ENCODE measurements around the gene GJC1. TPM values are rescaled to one million over a fixed set of nuclear protein-coding genes. Genes with fewer than 3 reads are reported as not detected.

Gene GJC1
- total and polyA plus RNA-seq, 9 donors, result 1.3 to 18.4 (median 4.3) TPM

GRCh38 chr17:44781551-44782325 is 48.3 kb downstream of the GJC1 start:
- H3K27me3 ChIP-seq, result no peaks in the 10 kb centered on the region
- H3K9me3 ChIP-seq, result no peaks in the 10 kb centered on the region
- 34 to 47% (median 43%) methylated on average over 17 of the region's 17 CpGs for WGBS, 3 donors
- H3K27ac ChIP-seq, result peak overlapping the region in 1 of 2 donors; percentile 16
- no peak for TF ChIP-seq CTCF (IDR thresholded peaks at IDR 0.05)
- TF ChIP-seq POLR2A (IDR thresholded peaks at IDR 0.05), result no peak
- no peak for TF ChIP-seq EP300 (IDR thresholded peaks at IDR 0.05)
- peak in 2 of 5 donors; percentile 33 to 55 for DNase-seq
- H3K4me1 ChIP-seq (ENCODE audit: insufficient read depth), result no peaks in the 10 kb centered on the region
- no peaks in the 10 kb centered on the region for H3K36me3 ChIP-seq
- intact Hi-C loops (cut with DNase I), result loop anchor here in 1 of 4 donors (5.0 kb wide), 1 partner anchor 346 kb away; no protein-coding TSS in a partner anchor
- no peak overlapping the region for H3K4me3 ChIP-seq

- intact Hi-C loops (cut with DNase I), result loop anchor here in 1 of 4 donors (5.0 kb wide), 1 partner anchor 346 kb away; no protein-coding TSS in a partner anchor
- Histone ChIP-seq H3K36me3 (no peaks in the 10 kb centered on the region), H3K9me3 (no peaks in the 10 kb centered on the region), H3K4me1 (ENCODE audit: insufficient read depth) (no peaks in the 10 kb centered on the region), H3K27ac (no peak overlapping the region), H3K27me3 (no peaks in the 10 kb centered on the region), H3K4me3 (no peak overlapping the region)
- TF ChIP-seq CTCF (IDR thresholded peaks at IDR 0.05) (no peak), EP300 (IDR thresholded peaks at IDR 0.05) (no peak), POLR2A (IDR thresholded peaks at IDR 0.05) (no peak)
- 90 to 96% (median 92%) methylated on average over 11 to 14 of the region's 14 CpGs for WGBS, 3 donors
- DNase-seq, result no peak
Measured at GRCh38 chr17:44780845-44781480, 49.1 kb downstream of the GJC1 start.

- Histone ChIP-seq H3K4me1 (ENCODE audit: insufficient read depth) (no peaks in the 10 kb centered on the region), H3K36me3 (no peaks in the 10 kb centered on the region), H3K4me3 (no peak overlapping the region), H3K27ac (no peak overlapping the region), H3K9me3 (no peaks in the 10 kb centered on the region), H3K27me3 (no peaks in the 10 kb centered on the region)
- no peak for DNase-seq
- no peak for TF ChIP-seq POLR2A (IDR thresholded peaks at IDR 0.05)
- no peak for TF ChIP-seq EP300 (IDR thresholded peaks at IDR 0.05)
- intact Hi-C loops (cut with DNase I), result loop anchor here in 1 of 4 donors (5.0 kb wide), 1 partner anchor 347 kb away; no protein-coding TSS in a partner anchor
- 91 to 94% (median 91%) methylated on average over 12 of the region's 12 CpGs for WGBS, 3 donors
Measured at GRCh38 chr17:44780161-44780560, 49.9 kb downstream of the GJC1 start.

GRCh38 chr17:44779211-44780025 is 50.7 kb downstream of the GJC1 start:
- no peaks in the 10 kb centered on the region for H3K4me1 ChIP-seq (ENCODE audit: insufficient read depth)
- H3K4me3 ChIP-seq, result peak overlapping the region; percentile 35
- H3K27ac ChIP-seq, result peak overlapping the region in 1 of 2 donors; percentile 61
- WGBS, 3 donors, result 14 to 16% (median 15%) methylated on average over 36 of the region's 36 CpGs
- no peaks in the 10 kb centered on the region for H3K9me3 ChIP-seq
- intact Hi-C loops (cut with DNase I), result loop anchor here (2.0 to 10.0 kb wide), 5 partner anchors 83 to 348 kb away; no protein-coding TSS in a partner anchor
- no peak for TF ChIP-seq POLR2A (IDR thresholded peaks at IDR 0.05)
- peak; percentile 23 to 76 (median 66) for TF ChIP-seq CTCF (IDR thresholded peaks at IDR 0.05)
- peak; percentile 42 to 82 (median 76) for DNase-seq
- no peaks in the 10 kb centered on the region for H3K27me3 ChIP-seq
- no peaks in the 10 kb centered on the region for H3K36me3 ChIP-seq

All from ovary (tissue), 9 donors.